DMS53 (cell line): Measurements from ENCODE around the gene EEFSEC.
A peak's percentile ranks its signal among the peaks of the same experiment; 100 is the strongest.

Source experiments
- DNase-seq: peaks from one replicate; lab custom pipeline; 2025; lab: John Stamatoyannopoulos, UW

Gene EEFSEC

GRCh38 chr3:128426128-128426921 is 273.0 kb downstream of the EEFSEC start:
- peak; percentile 74 for DNase-seq

- peak; percentile 9 for DNase-seq
Measured at GRCh38 chr3:128427175-128427857, 274.0 kb downstream of the EEFSEC start.

- DNase-seq = no peak
Measured at GRCh38 chr3:128427872-128428822, 274.9 kb downstream of the EEFSEC start.

DNA sequence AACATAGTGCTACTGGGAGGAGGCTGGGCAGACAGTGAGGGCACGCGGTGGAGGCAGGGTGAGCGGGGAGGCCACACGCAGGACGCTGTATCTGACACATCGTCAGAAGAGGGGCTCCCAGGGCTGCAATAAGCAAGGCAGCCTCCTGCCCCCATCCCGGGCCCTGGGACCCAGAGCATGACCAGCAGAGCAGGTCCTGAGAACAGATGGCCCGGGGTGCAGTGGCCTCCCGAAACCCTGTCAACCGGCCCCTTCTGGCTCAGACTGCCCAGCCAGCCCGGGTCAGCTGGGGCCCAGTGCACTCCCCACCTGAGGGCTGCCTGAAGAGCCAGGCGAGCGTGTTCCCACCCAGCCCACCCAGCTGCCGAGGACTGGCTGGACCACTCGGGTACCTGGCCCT is 276.0 kb downstream of the EEFSEC start:
- DNase-seq = no peak

GRCh38 chr3:128429751-128430150 is 276.5 kb downstream of the EEFSEC start:
- no peak for DNase-seq

DNA sequence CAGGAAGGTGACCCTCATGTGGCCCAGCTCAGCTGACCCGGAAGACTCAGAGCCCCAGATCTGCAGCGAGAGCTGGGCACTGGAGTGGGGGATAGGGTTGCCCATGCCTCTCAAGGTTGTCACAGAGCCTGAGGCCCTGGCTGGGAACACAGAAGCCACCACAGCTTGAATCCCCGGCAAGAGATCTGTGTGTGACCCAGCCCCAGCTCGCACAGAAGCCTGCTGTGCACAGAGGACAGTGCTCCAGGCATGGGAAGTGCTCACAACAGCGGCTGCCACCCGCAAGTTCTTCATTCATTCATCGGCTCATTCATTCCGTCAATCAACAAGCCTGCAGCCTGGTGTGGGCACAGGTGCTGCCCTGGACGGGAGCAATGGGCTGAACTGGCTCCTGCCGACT is 277.0 kb downstream of the EEFSEC start:
- no peak for DNase-seq

DNA sequence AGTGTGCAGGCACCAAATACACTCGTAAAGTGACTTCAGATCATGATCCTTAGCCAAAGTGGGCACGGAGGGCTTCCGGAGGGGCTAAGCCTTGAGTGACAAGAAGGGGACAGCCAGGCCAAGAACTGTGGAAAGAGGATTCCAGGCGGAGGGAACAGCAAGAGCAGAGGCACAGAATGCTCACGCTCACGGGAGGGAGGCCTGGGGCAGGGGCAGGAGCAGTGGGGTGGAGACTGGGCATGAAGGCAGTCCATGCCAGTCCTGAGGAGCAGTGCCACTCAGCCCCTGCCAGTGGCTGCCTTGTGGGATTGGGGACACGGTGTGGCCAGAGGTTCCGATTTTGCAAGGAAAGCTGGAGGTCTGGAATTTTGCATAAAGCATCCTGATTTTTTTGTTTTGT is 277.4 kb downstream of the EEFSEC start:
- no peak for DNase-seq

- DNase-seq = no peak
Measured at GRCh38 chr3:128431803-128432300, 278.6 kb downstream of the EEFSEC start.

GRCh38 chr3:128432301-128432970 is 279.2 kb downstream of the EEFSEC start:
- peak; percentile 74 for DNase-seq

- DNase-seq = peak; percentile 58
Measured at GRCh38 chr3:128432971-128433836, 279.9 kb downstream of the EEFSEC start.

- no peak for DNase-seq
Measured at GRCh38 chr3:128433837-128434165, 280.5 kb downstream of the EEFSEC start.

DNA sequence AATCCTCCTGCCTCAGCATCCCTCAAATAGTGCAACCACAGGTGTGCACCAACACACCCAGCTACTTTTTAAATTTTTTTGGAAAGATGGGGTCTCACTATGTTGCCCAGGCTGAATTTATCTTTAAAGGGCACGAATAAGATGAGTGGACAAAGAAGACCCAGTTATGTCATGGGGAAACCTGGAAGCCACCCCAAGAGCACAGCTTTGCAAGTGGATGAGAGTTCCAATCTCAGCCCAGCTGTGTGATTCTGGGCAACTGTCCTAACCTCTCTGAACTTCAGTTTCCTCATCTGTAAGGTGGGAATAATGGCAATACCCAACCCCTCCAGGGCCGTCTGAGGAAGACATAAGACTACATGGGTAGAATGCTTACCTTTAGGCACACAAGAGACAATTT is 281.2 kb downstream of the EEFSEC start:
- no peak for DNase-seq

GRCh38 chr3:128435058-128435457 is 281.8 kb downstream of the EEFSEC start:
- DNase-seq = peak; percentile 53

DNA sequence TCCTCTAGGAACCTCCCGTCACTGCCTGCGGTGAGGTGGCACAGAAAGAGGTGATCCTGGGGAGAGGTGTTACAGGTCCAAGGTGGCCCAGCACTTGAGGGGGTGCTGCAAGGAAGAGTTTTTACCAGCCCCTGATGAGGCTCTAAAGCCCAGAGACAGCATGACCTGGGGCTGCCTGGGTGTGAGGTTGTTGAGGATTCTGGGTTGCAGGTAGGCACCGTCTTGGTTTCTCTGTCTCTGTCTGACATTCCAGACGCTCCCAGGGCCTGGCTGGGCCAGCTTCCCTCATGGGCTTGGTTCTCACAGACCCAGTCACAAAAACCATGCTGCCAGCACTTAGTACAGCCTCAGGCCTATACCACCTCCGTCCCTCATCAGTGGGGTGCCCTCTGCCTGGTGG is 282.3 kb downstream of the EEFSEC start:
- no peak for DNase-seq

GRCh38 chr3:128436214-128436613 is 282.9 kb downstream of the EEFSEC start:
- no peak for DNase-seq

DNA sequence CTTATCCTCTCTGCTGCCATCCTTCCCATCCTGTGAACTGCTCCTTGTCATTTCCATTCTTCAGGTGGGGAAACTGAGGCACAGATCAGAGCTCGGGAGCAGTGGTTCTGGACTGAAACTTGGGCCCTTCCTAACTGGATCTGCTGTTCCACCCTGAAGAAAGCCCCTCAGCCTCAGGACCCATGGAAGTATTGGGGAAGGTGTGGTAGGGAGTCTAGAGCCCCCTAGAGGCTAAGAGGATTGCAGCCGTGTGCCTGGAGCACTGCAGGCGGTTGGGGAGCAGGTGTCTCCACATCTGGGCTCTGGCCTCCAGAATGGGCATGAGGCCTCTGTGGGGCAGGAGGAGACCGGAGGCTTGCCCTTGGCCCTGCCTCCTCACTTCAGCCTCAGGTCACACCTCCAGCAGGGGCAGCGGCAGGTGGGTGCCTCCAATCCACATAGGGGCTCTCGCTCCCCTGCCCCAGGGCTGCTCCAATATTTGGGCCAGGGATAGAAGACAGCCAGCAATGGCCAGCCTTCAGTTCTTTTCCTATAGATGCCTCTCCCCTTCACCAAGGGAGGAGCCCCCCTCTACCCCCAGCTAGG is 285.3 kb downstream of the EEFSEC start:
- DNase-seq = peak; percentile 25

- no peak for DNase-seq
Measured at GRCh38 chr3:128439226-128439625, 285.9 kb downstream of the EEFSEC start.

DNA sequence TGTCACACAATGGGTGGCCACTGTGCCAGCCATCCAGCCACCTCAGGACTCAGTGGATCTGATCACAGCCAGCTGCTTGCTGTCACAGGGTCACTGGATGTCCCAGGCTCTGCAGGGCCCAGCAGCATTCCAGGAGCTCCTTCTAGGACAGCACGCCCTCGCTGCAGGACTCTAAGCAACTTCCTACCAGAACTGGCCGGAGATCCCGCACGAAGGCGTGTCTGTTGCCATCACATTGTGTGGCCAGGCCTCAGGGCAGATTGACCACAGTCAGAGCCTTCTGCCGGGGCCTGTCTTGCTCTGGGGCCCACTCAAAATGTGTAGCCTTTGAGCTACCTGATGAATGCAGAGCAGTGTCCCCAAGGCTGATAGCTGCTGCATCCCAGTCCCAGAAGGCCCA is 288.8 kb downstream of the EEFSEC start:
- DNase-seq = no peak

DNA sequence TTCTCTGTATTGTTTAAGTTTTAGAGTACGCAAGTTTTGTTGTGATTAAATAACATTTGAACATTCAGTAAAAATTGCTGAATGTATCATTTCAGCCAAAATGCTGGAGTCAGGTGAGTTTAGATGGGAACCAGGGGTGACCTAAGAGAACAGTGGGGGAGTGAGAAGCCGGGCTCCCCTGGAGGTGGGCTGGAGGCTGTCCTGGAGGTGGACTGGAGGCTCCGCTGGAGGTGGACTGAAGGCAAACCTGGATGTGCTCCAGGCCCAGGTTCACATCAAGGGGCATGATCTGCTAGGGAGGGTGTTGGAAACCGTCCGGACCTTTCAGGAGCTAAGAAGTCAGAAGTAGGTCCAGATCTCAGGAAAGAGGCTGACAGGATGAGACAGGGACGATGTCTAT is 289.7 kb downstream of the EEFSEC start:
- DNase-seq = no peak

- no peak for DNase-seq
Measured at GRCh38 chr3:128443771-128444170, 290.5 kb downstream of the EEFSEC start.
